HepG2 (cell line): ENCODE measurements around the gene ATE1. TPM values are rescaled to one million over a fixed set of nuclear protein-coding genes. Genes with fewer than 3 reads are reported as not detected.

ENCODE experiments used
- ATAC-seq: fragments of 200-7000 bp; cut with Tn5 transposase; 3 replicates; pipeline ENCODE4 v1.9.1; 2020; ENCODE audit warnings: mild to moderate bottlenecking, moderate library complexity
- BruUV-seq: library from RNA; stranded (reverse); fragments of 400-500 nt; replicated peaks from 2 replicates; lab custom pipeline; 2021; lab: Mats Ljungman, UMichigan
- CTCF ChIA-PET: fragments of 300-600 bp; formaldehyde crosslinking; extraction: SDS; loops from one replicate; lab custom pipeline; 2021; ENCODE audit warnings: low total read pairs, inconsistent platforms, low intra/inter-chr PET ratio; lab: Yijun Ruan, JAX
- POLR2A ChIA-PET: fragments of 350-600 bp; sonication (Branson Sonifier 250); formaldehyde crosslinking; loops from one replicate; lab custom pipeline; 2020; ENCODE audit warnings: antibody characterized with exemption, inconsistent platforms; lab: Yijun Ruan, JAX
- DNase-seq: peaks from one replicate; pipeline ENCODE4 v3.0.0-alpha.2; 2015; ENCODE audit warnings: low spot score
- FAIRE-seq: peaks from 3 replicates; lab custom pipeline; 2011; peaks lifted over from hg19 to GRCh38; lab: Jason Lieb, UNC
- H2AFZ ChIP-seq: one replicate; pipeline ENCODE4 v1.6.1; 2011; ENCODE audit warnings: low read length, inconsistent platforms
- H3K27ac ChIP-seq: fragments of 300-600 bp; 3 replicates; pipeline ENCODE4 v1.8.0; 2011; ENCODE audit warnings: mixed run types, mild to moderate bottlenecking, mixed read lengths, low read length, inconsistent platforms; ENCODE audit not compliant: insufficient read depth; ENCODE audit errors: extremely low read length
- H3K27me3 ChIP-seq, 2 experiments: fragments of 200-600 bp in 1 of 2; 2 replicates in 1 of 2; 3 replicates in 1 of 2; pipeline versions ENCODE4 v1.6.0 to v1.8.0; 2011; ENCODE audit warnings: low read length in 2 of 2, mild to moderate bottlenecking in 2 of 2, moderate library complexity in 2 of 2, inconsistent platforms in 1 of 2; ENCODE audit not compliant: insufficient read depth in 2 of 2, control insufficient read depth in 1 of 2
- H3K36me3 ChIP-seq, 2 experiments: fragments of 200-600 bp in 1 of 2; replicated peaks in 1 of 2; 2 replicates in 1 of 2; 3 replicates in 1 of 2; pipeline versions ENCODE4 v1.5.1 to v1.8.0; 2011; ENCODE audit warnings: low read length in 2 of 2, inconsistent platforms in 1 of 2; ENCODE audit not compliant: insufficient read depth in 2 of 2, control insufficient read depth in 1 of 2
- H3K4me1 ChIP-seq: 2 replicates; pipeline ENCODE4 v1.5.1; 2012; ENCODE audit warnings: low read length, inconsistent platforms; ENCODE audit not compliant: insufficient read depth
- H3K4me2 ChIP-seq: 2 replicates; pipeline ENCODE4 v1.6.0; 2011; ENCODE audit warnings: low read depth, low read length, inconsistent platforms
- H3K4me3 ChIP-seq, 3 experiments: fragments of 200-600 bp in 1 of 3; sonication (generic), shearing (Covaris generic) in 1 of 3; replicated peaks in 1 of 3; 2 replicates each; pipeline ENCODE4 v1.5.1; 2011 to 2016; ENCODE audit warnings: low read length in 3 of 3, inconsistent platforms in 2 of 3, low read depth in 2 of 3, mild to moderate bottlenecking in 2 of 3, control low read depth in 1 of 3, mixed read lengths in 1 of 3; ENCODE audit not compliant: insufficient read depth in 1 of 3
- H3K79me2 ChIP-seq: one replicate; pipeline ENCODE4 v1.6.1; 2011; ENCODE audit warnings: low read length, inconsistent platforms; ENCODE audit not compliant: insufficient read depth
- H3K9ac ChIP-seq: 2 replicates; pipeline ENCODE4 v1.6.0; 2011; ENCODE audit warnings: mild to moderate bottlenecking, low read depth, low read length, inconsistent platforms; ENCODE audit not compliant: insufficient read depth
- H3K9me3 ChIP-seq: 2 replicates; pipeline ENCODE4 v1.5.1; 2012; ENCODE audit warnings: mild to moderate bottlenecking, low read length
- H4K20me1 ChIP-seq: 2 replicates; pipeline ENCODE4 v1.6.0; 2011; ENCODE audit warnings: inconsistent platforms, mild to moderate bottlenecking, low read length, moderate library complexity; ENCODE audit not compliant: insufficient read depth
- MED13 ChIP-seq: sonication (generic); formaldehyde crosslinking; IDR thresholded peaks from 2 replicates; pipeline ENCODE4 v1.5.0; 2020; ENCODE audit warnings: missing genetic modification reagents
- MLX ChIP-seq: IDR thresholded peaks from 2 replicates; pipeline ENCODE4 v1.6.1; 2016
- NFYB ChIP-seq: sonication (generic); formaldehyde crosslinking; IDR thresholded peaks from 2 replicates; pipeline ENCODE4 v1.4.0; 2020; ENCODE audit warnings: missing genetic modification reagents
- RNF219 ChIP-seq: sonication (generic); formaldehyde crosslinking; IDR thresholded peaks from 2 replicates; pipeline ENCODE4 v1.5.0; 2020; ENCODE audit warnings: mild to moderate bottlenecking, missing genetic modification reagents
- ZNF547 ChIP-seq: sonication (generic); formaldehyde crosslinking; IDR thresholded peaks from 2 replicates; pipeline ENCODE4 v1.5.1; 2020; ENCODE audit warnings: mild to moderate bottlenecking, missing genetic modification reagents
- WGBS: methylation state at CpG from one replicate; pipeline ENCODE4 v1.1.6; 2017; ENCODE audit warnings: low lambda C conversion rate; 5-methylcytosine and 5-hydroxymethylcytosine counted together
- in situ Hi-C: cut with HindIII; loops from 2 replicates; pipeline ENCODE4 v1.10.0; 2017; ENCODE audit warnings: low pct_unique_long_range_greater_than_20kb; ENCODE audit not compliant: extremely low pct_ligation_motif_present
- intact Hi-C: fragments of 100-400 bp; cut with micrococcal nuclease; formaldehyde crosslinking; loops from one replicate; pipeline ENCODE4 v1.10.0; 2022; ENCODE audit not compliant: unreplicated experiment
- polyA plus RNA-seq, 8 experiments: library from polyadenylated mRNA; depleted of rRNA in 3 of 8; stranded (reverse) in 7 of 8; unstranded in 1 of 8; fragments of >200 nt; fragmentation: Illumina TruSeq in 4 of 8; extraction: Trizol in 4 of 8; gene quantifications; 2 replicates each; pipeline versions ENCODE4 v1.2.1 to v1.2.3, GENCODE V29; 2011 to 2016; ENCODE audit warnings: low read depth in 4 of 8, missing spikeins in 1 of 8, mixed read lengths in 1 of 8; ENCODE audit not compliant: insufficient read depth in 1 of 8
- total RNA-seq, 5 experiments: library from RNA; depleted of rRNA; stranded (reverse); fragments of >200 nt; fragmentation: Illumina TruSeq; extraction: Trizol; gene quantifications; 2 replicates each; pipeline ENCODE4 v1.2.3, GENCODE V29; 2016; ENCODE audit warnings: low read depth in 1 of 5
- TF ChIP-seq, protein P1 (sequence below): sonication (generic); formaldehyde crosslinking; conservative IDR thresholded peaks from 2 replicates; pipeline ENCODE4 v1.8.0; 2022; ENCODE audit warnings: low read depth, missing genetic modification reagents

The ATE1 gene
- total and polyA plus RNA-seq, 2 of the 13 experiments (the other 11 are each of a cell fraction or from before 2014, with no cell fraction given) = 17.5 to 42.2 TPM

- no TSS peak for BruUV-seq
- H3K9me3 ChIP-seq = no peaks in the 10 kb centered on the region
- H3K4me1 ChIP-seq = no peaks in the 10 kb centered on the region
- DNase-seq (no peak), FAIRE-seq (no peak), ATAC-seq (no peak)
- peaks cover 3 to 4% of the 10 kb centered on the region in 2 experiments; a peak in 2 of 5 replicates for H3K36me3 ChIP-seq
- ChIA-PET POLR2A (no interaction called here), CTCF (no interaction called here)
- 83% methylated on average over 8 of the region's 8 CpGs for WGBS
- intact Hi-C loops = no loop called here
- no peak overlapping the region for H3K9ac ChIP-seq
- no peaks in the 10 kb centered on the region for H3K27me3 ChIP-seq
- TF ChIP-seq, protein P1, sequence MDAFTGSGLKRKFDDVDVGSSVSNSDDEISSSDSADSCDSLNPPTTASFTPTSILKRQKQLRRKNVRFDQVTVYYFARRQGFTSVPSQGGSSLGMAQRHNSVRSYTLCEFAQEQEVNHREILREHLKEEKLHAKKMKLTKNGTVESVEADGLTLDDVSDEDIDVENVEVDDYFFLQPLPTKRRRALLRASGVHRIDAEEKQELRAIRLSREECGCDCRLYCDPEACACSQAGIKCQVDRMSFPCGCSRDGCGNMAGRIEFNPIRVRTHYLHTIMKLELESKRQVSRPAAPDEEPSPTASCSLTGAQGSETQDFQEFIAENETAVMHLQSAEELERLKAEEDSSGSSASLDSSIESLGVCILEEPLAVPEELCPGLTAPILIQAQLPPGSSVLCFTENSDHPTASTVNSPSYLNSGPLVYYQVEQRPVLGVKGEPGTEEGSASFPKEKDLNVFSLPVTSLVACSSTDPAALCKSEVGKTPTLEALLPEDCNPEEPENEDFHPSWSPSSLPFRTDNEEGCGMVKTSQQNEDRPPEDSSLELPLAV = no peak
- TF ChIP-seq ZNF547 (CRISPR knock-in tag) (no peak), MED13 (CRISPR knock-in tag) (no peak), RNF219 (CRISPR knock-in tag) (no peak), MLX (CRISPR knock-in tag) (no peak), NFYB (CRISPR knock-in tag) (no peak)
- H3K79me2 ChIP-seq = no peaks in the 10 kb centered on the region
- no peak overlapping the region for H3K27ac ChIP-seq
- no peak overlapping the region for H3K4me2 ChIP-seq
- no peak overlapping the region for H2AFZ ChIP-seq
- in situ Hi-C loops = no loop called here
- no peaks in the 10 kb centered on the region for H4K20me1 ChIP-seq
- H3K4me3 ChIP-seq = no peak overlapping the region
Measured at GRCh38 chr10:121797490-121797889, 130.3 kb downstream of the ATE1 start.
